ENCODE measurements around the gene TEX2.

GRCh38 chr17:64254755-64255154 is 8.3 kb downstream of the TEX2 start:
- TF ChIP-seq KMT2A (CRISPR knock-in tag; IDR thresholded peaks at IDR 0.05) (no peak), GMEB1 (CRISPR knock-in tag; IDR thresholded peaks at IDR 0.05; ENCODE audit: borderline replicate concordance) (no peak)

All from HepG2 (cell line).